Measurements from ENCODE around the gene TMIGD3.
A peak's percentile ranks its signal among the peaks of the same experiment; 100 is the strongest.

TMIGD3 gene

GRCh38 chr1:111517469-111518225 is 14.2 kb upstream of the TMIGD3 start:
- Histone ChIP-seq H3K27me3 (ENCODE audit: control insufficient read depth, insufficient read depth, low read length) (no peaks in the 10 kb centered on the region), H3K9ac (ENCODE audit: low read length) (no peak overlapping the region), H3K36me3 (ENCODE audit: control insufficient read depth, insufficient read depth, low read length) (no peaks in the 10 kb centered on the region), H3K4me1 (ENCODE audit: control insufficient read depth, insufficient read depth, low read length) (peaks cover 10% of the 10 kb centered on the region), H3K27ac (ENCODE audit: low read depth, low read length) (no peak overlapping the region), H3K4me3 (ENCODE audit: low read length) (no peak overlapping the region)

DNA sequence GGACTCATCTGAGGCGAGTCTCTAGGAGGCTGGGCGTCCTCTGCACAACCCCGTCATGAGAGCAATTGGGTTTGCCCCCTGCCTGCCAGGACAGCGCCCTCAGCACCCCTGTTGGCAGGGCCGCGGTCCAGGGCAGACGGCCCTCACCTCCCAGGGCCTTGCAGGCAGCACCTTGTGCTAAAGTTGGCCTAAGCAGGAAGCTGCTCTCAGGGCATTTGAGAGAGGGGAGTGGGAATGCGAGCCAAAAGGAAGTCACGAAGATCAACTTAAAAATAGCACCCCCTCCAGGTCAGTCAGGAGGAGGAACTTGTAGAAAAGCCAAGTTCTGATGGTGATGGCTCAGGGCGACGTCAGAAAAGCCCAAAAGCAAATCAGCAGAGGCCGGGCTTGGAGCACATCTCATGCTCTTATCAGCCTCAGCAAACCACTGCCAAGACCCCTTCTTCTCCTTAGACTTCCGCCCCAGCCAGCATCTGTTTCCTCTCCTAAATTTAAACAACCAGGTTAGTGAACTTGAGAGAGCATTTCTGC is 12.6 kb upstream of the TMIGD3 start:
- H3K9ac ChIP-seq (ENCODE audit: low read length), result peak overlapping the region; percentile 41
- H3K36me3 ChIP-seq (ENCODE audit: control insufficient read depth, insufficient read depth, low read length), result no peaks in the 10 kb centered on the region
- peak overlapping the region; percentile 73 for H3K27ac ChIP-seq (ENCODE audit: low read depth, low read length)
- peaks cover 10% of the 10 kb centered on the region for H3K4me1 ChIP-seq (ENCODE audit: control insufficient read depth, insufficient read depth, low read length)
- H3K27me3 ChIP-seq (ENCODE audit: control insufficient read depth, insufficient read depth, low read length), result no peaks in the 10 kb centered on the region
- peak overlapping the region; percentile 63 for H3K4me3 ChIP-seq (ENCODE audit: low read length)

GRCh38 chr1:111515291-111516004 is 12.0 kb upstream of the TMIGD3 start:
- Histone ChIP-seq H3K27ac (ENCODE audit: low read depth, low read length) (peak overlapping the region; percentile 73), H3K36me3 (ENCODE audit: control insufficient read depth, insufficient read depth, low read length) (no peaks in the 10 kb centered on the region), H3K9ac (ENCODE audit: low read length) (no peak overlapping the region), H3K4me3 (ENCODE audit: low read length) (peak overlapping the region; percentile 63), H3K4me1 (ENCODE audit: control insufficient read depth, insufficient read depth, low read length) (peaks cover 13% of the 10 kb centered on the region), H3K27me3 (ENCODE audit: control insufficient read depth, insufficient read depth, low read length) (no peaks in the 10 kb centered on the region)

GRCh38 chr1:111513410-111514020 is 10.1 kb upstream of the TMIGD3 start:
- peaks cover 30% of the 10 kb centered on the region for H3K4me1 ChIP-seq (ENCODE audit: control insufficient read depth, insufficient read depth, low read length)
- no peaks in the 10 kb centered on the region for H3K36me3 ChIP-seq (ENCODE audit: control insufficient read depth, insufficient read depth, low read length)
- no peak overlapping the region for H3K27ac ChIP-seq (ENCODE audit: low read depth, low read length)
- no peak overlapping the region for H3K9ac ChIP-seq (ENCODE audit: low read length)
- H3K4me3 ChIP-seq (ENCODE audit: low read length), result no peak overlapping the region
- H3K27me3 ChIP-seq (ENCODE audit: control insufficient read depth, insufficient read depth, low read length), result no peaks in the 10 kb centered on the region

GRCh38 chr1:111512931-111513330 is 9.5 kb upstream of the TMIGD3 start:
- Histone ChIP-seq H3K27me3 (ENCODE audit: control insufficient read depth, insufficient read depth, low read length) (no peaks in the 10 kb centered on the region), H3K27ac (ENCODE audit: low read depth, low read length) (peak overlapping the region; percentile 23), H3K4me1 (ENCODE audit: control insufficient read depth, insufficient read depth, low read length) (peaks cover 34% of the 10 kb centered on the region)

DNA sequence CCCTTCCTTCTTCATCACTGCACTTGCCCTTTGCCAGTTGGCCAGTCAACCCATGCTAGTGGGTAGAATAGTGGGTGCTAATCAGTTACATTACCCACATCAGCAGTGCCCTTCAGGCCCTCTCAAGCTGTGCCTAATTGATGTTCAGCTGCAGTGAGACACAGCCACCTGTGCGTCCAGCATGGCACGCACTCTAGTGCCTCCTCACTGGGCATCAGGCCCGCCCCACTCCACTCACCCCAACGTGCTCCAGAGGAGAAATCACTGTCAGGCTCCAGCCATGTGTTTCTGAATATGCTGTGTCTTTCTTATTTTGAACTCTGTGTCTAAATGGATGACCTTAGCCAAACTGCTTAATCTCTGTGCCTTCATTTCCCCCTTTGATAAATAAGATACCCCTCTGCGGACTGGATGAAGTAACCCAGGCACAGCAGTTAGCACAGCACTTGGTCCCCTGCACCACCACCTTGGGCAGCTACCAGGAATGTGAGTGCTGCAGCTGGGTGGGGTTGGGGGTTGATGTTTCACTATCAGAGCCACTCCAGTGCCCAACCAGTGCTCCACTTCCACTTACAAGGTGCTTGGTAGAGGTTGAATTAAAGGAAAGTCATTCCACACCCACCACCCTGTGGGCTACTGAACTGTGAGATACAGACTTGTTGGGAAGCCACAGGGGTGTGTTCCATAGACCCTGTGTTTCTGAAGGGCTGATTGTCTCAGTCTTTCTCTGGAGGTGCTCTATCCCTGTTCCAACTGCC is 8.9 kb upstream of the TMIGD3 start:
- H3K27ac ChIP-seq (ENCODE audit: low read depth, low read length), result no peak overlapping the region
- H3K9ac ChIP-seq (ENCODE audit: low read length), result no peak overlapping the region
- H3K36me3 ChIP-seq (ENCODE audit: control insufficient read depth, insufficient read depth, low read length), result no peaks in the 10 kb centered on the region
- no peak overlapping the region for H3K4me3 ChIP-seq (ENCODE audit: low read length)
- peaks cover 41% of the 10 kb centered on the region for H3K4me1 ChIP-seq (ENCODE audit: control insufficient read depth, insufficient read depth, low read length)
- H3K27me3 ChIP-seq (ENCODE audit: control insufficient read depth, insufficient read depth, low read length), result no peaks in the 10 kb centered on the region

More at GRCh38 chr1:111512931-111513330, 9.5 kb upstream of the TMIGD3 start:
- Histone ChIP-seq H3K9ac (ENCODE audit: low read length) (no peak overlapping the region), H3K4me3 (ENCODE audit: low read length) (no peak overlapping the region), H3K36me3 (ENCODE audit: control insufficient read depth, insufficient read depth, low read length) (no peaks in the 10 kb centered on the region)

GRCh38 chr1:111511370-111511769 is 7.9 kb upstream of the TMIGD3 start:
- no peaks in the 10 kb centered on the region for H3K36me3 ChIP-seq (ENCODE audit: control insufficient read depth, insufficient read depth, low read length)
- H3K9ac ChIP-seq (ENCODE audit: low read length), result no peak overlapping the region
- peaks cover 44% of the 10 kb centered on the region for H3K4me1 ChIP-seq (ENCODE audit: control insufficient read depth, insufficient read depth, low read length)
- no peak overlapping the region for H3K4me3 ChIP-seq (ENCODE audit: low read length)
- no peaks in the 10 kb centered on the region for H3K27me3 ChIP-seq (ENCODE audit: control insufficient read depth, insufficient read depth, low read length)
- H3K27ac ChIP-seq (ENCODE audit: low read depth, low read length), result peak overlapping the region; percentile 21

DNA sequence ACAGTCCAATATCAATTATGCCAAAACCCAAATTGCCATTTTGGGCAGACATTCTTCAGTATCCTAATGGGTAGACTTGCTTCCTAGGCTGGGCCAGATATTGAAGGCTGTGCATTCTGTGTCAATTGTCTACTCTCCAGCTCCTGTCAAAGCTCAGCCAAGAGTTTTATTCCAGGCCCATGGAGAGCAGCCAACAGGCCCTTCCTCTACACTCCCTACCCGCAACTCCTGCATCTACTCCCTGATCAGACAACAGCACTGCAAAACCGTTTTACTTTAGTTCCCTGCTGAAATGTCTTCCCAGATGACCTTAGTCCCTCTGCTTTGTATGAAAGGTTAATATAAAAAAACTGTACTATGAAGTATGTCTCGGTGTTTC is 6.6 kb upstream of the TMIGD3 start:
- peak overlapping the region; percentile 71 for H3K27ac ChIP-seq (ENCODE audit: low read depth, low read length)
- H3K9ac ChIP-seq (ENCODE audit: low read length), result no peak overlapping the region
- H3K27me3 ChIP-seq (ENCODE audit: control insufficient read depth, insufficient read depth, low read length), result no peaks in the 10 kb centered on the region
- H3K4me3 ChIP-seq (ENCODE audit: low read length), result no peak overlapping the region
- H3K4me1 ChIP-seq (ENCODE audit: control insufficient read depth, insufficient read depth, low read length), result peaks cover 39% of the 10 kb centered on the region
- H3K36me3 ChIP-seq (ENCODE audit: control insufficient read depth, insufficient read depth, low read length), result no peaks in the 10 kb centered on the region

GRCh38 chr1:111507411-111508201 is 4.2 kb upstream of the TMIGD3 start:
- H3K4me3 ChIP-seq (ENCODE audit: low read length), result peak overlapping the region; percentile 54

GRCh38 chr1:111506561-111506960 is 3.1 kb upstream of the TMIGD3 start:
- H3K27me3 ChIP-seq (ENCODE audit: control insufficient read depth, insufficient read depth, low read length), result no peaks in the 10 kb centered on the region
- peaks cover 37% of the 10 kb centered on the region for H3K4me1 ChIP-seq (ENCODE audit: control insufficient read depth, insufficient read depth, low read length)
- no peaks in the 10 kb centered on the region for H3K36me3 ChIP-seq (ENCODE audit: control insufficient read depth, insufficient read depth, low read length)
- no peak overlapping the region for H3K9ac ChIP-seq (ENCODE audit: low read length)
- no peak overlapping the region for H3K27ac ChIP-seq (ENCODE audit: low read depth, low read length)
- H3K4me3 ChIP-seq (ENCODE audit: low read length), result no peak overlapping the region

More at GRCh38 chr1:111507411-111508201, 4.2 kb upstream of the TMIGD3 start:
- peak overlapping the region; percentile 55 for H3K9ac ChIP-seq (ENCODE audit: low read length)
- peak overlapping the region; percentile 91 for H3K27ac ChIP-seq (ENCODE audit: low read depth, low read length)
- H3K4me1 ChIP-seq (ENCODE audit: control insufficient read depth, insufficient read depth, low read length), result peaks cover 37% of the 10 kb centered on the region
- H3K27me3 ChIP-seq (ENCODE audit: control insufficient read depth, insufficient read depth, low read length), result no peaks in the 10 kb centered on the region
- no peaks in the 10 kb centered on the region for H3K36me3 ChIP-seq (ENCODE audit: control insufficient read depth, insufficient read depth, low read length)

DNA sequence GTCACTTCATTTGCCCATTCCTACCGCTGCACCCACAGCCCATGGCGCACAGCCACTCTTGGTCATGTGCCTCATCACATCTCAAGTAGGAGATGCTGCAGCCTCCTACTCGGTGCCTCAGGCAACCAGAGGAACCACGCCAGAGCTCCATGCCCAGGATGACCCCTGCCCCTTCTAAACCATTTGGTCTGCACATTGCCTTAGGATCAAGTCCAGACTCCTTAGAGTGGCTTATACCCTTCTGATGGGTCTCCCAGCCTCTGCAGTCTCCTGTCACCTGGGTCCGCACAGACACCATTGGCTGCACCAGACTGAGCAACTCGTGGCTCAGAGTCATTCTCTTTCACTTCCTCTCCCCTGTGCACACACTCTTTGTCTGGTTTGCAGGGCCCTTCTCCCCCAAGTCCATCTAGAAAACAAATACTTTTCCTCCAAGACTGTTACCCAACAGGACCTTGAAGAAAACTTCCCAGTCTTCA is 2.2 kb upstream of the TMIGD3 start:
- Histone ChIP-seq H3K9ac (ENCODE audit: low read length) (no peak overlapping the region), H3K36me3 (ENCODE audit: control insufficient read depth, insufficient read depth, low read length) (no peaks in the 10 kb centered on the region), H3K27ac (ENCODE audit: low read depth, low read length) (no peak overlapping the region), H3K27me3 (ENCODE audit: control insufficient read depth, insufficient read depth, low read length) (no peaks in the 10 kb centered on the region), H3K4me3 (ENCODE audit: low read length) (no peak overlapping the region), H3K4me1 (ENCODE audit: control insufficient read depth, insufficient read depth, low read length) (peaks cover 36% of the 10 kb centered on the region)
